GM21737 (cell line): ENCODE results near the gene UNC45A.

Source experiments
- ATAC-seq: cut with Tn5 transposase; IDR thresholded peaks from one replicate; pipeline ENCODE4 v1.9.1; 2021; ENCODE audit warnings: mild to moderate bottlenecking, moderate library complexity; ENCODE audit not compliant: unreplicated experiment

Gene UNC45A

GRCh38 chr15:90998737-90999136 lies 63.7 kb downstream of the UNC45A start:
- ATAC-seq: no peak

- no peak for ATAC-seq
These were observed 66.1 kb downstream of the UNC45A start for GRCh38 chr15:91001209-91001608.
